Measurements from ENCODE around the gene PIGU. TPM values are rescaled to one million over a fixed set of nuclear protein-coding genes. Genes with fewer than 3 reads are reported as not detected.
A peak's percentile ranks its signal among the peaks of the same experiment; 100 is the strongest.

Gene PIGU
- total RNA-seq, 5 donors from 2014 or later (not counting 1 experiment from before 2014, with no cell fraction given): 8.6 to 17.1 (median 13.6) TPM

GRCh38 chr20:34709044-34709830 is 32.3 kb upstream of the PIGU start:
- no peaks in the 10 kb centered on the region for H3K27me3 Mint-ChIP-seq

DNA sequence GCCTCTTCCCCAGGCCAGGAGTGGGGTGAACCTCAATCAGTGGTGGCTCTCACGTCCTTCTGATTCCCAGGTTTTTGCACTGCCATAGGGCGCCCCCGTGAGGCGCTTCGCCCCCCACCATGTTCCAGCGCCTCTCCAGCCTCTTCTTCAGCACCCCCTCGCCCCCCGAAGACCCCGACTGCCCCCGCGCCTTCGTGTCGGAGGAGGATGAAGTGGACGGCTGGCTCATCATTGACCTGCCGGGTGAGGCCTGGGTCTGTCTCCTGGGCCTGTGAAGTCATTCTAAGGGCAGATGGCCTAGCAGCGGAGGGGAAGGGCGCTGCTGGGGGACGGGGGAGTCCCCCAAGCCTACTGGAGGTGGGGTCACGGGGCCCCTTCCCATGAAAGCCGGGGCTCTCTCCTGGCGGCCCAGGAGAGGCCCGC is 31.7 kb upstream of the PIGU start:
- Mint-ChIP-seq H3K4me3 (peak overlapping the region; percentile 73 to 85 (median 84)), H3K27ac (peak overlapping the region in 1 of 2 donors; percentile 72), H3K4me1 (peaks cover 24 to 37% (median 27%) of the 10 kb centered on the region in 3 donors), H3K36me3 (peaks cover 3% of the 10 kb centered on the region), H3K9me3 (no peaks in the 10 kb centered on the region), H3K27me3 (no peaks in the 10 kb centered on the region)
- Histone ChIP-seq H3K27me3 (replicated peaks in 1 of 2; ENCODE audit: control insufficient read depth in 2 of 2, extremely low read depth in 1 of 2, insufficient read depth in 2 of 2, low read length in 1 of 2) (peaks cover 0 to 6% of the 10 kb centered on the region in 2 experiments), H3K4me3 (ENCODE audit: control insufficient read depth in 1 of 2, extremely low read depth in 1 of 2, low read length in 1 of 2) (peak overlapping the region; percentile 83 to 91), H3K27ac (ENCODE audit: low read length) (peak overlapping the region; percentile 76), H3K9me3 (no peaks in the 10 kb centered on the region), H3K4me1 (ENCODE audit: control insufficient read depth in 1 of 2, extremely low read depth in 1 of 2, insufficient read depth in 2 of 2, low read length in 2 of 2) (peaks cover 3 to 31% of the 10 kb centered on the region in 2 experiments), H3K36me3 (ENCODE audit: control insufficient read depth in 2 of 2, extremely low read depth in 1 of 2, insufficient read depth in 1 of 2, low read length in 1 of 2) (no peaks in the 10 kb centered on the region)
- 8% methylated on average over 7 of the region's 22 CpGs for WGBS (ENCODE audit: insufficient coverage)
- POLR2A ChIA-PET: interaction anchor here (0.5 to 1.2 kb wide), 5 partner anchors 11 to 241 kb away, joined by 3 to 6 read pairs (median 3); partner anchors contain the start of gene MAP1LC3A (in 1 of the 2)
- CTCF ChIA-PET: interaction anchor here (0.7 to 1.3 kb wide), 7 partner anchors 32 to 177 kb away, joined by 3 read pairs; partner anchors contain the start of gene PIGU (in 1 of the 2)
- ATAC-seq (replicated peaks in 1 of 4): peak; percentile 7 to 24 (median 13)
- DNase-seq: peak in 34 of 35 experiments; percentile 11 to 71 (median 47)

More at GRCh38 chr20:34709044-34709830, 32.3 kb upstream of the PIGU start:
- peaks cover 3 to 28% of the 10 kb centered on the region in 2 experiments for H3K4me1 ChIP-seq (ENCODE audit: control insufficient read depth in 1 of 2, extremely low read depth in 1 of 2, insufficient read depth in 2 of 2, low read length in 2 of 2)
- Mint-ChIP-seq H3K36me3 (peaks cover 4% of the 10 kb centered on the region), H3K4me3 (peak overlapping the region; percentile 84 to 86 (median 85)), H3K27ac (peak overlapping the region; percentile 64 to 78), H3K9me3 (no peaks in the 10 kb centered on the region), H3K4me1 (peaks cover 24 to 36% (median 25%) of the 10 kb centered on the region in 3 donors)
- WGBS (ENCODE audit: insufficient coverage): under 1% methylated on average over 43 of the region's 64 CpGs
- peaks cover 0 to 3% of the 10 kb centered on the region in 2 experiments for H3K27me3 ChIP-seq (replicated peaks in 1 of 2; ENCODE audit: control insufficient read depth in 2 of 2, extremely low read depth in 1 of 2, insufficient read depth in 2 of 2, low read length in 1 of 2)
- no peaks in the 10 kb centered on the region for H3K9me3 ChIP-seq
- H3K36me3 ChIP-seq (ENCODE audit: control insufficient read depth in 2 of 2, extremely low read depth in 1 of 2, insufficient read depth in 1 of 2, low read length in 1 of 2): peaks cover 0 to 2% of the 10 kb centered on the region in 2 donors
- H3K27ac ChIP-seq (ENCODE audit: low read length): peak overlapping the region; percentile 76
- DNase-seq (peak; percentile 61 to 85 (median 71)), ATAC-seq (replicated peaks in 1 of 4) (peak; percentile 64 to 68 (median 67))
- POLR2A ChIA-PET: interaction anchor here in 1 of 2 donors (0.6 kb wide), 1 partner anchor 19 kb away, joined by 3 read pairs; no protein-coding TSS in a partner anchor
- CTCF ChIA-PET: interaction anchor here in 1 of 2 donors (1.1 to 1.2 kb wide), 3 partner anchors 164 to 172 kb away, joined by 3 read pairs; no protein-coding TSS in a partner anchor
- H3K4me3 ChIP-seq (ENCODE audit: control insufficient read depth in 1 of 2, extremely low read depth in 1 of 2, low read length in 1 of 2): peak overlapping the region; percentile 83 to 91

DNA sequence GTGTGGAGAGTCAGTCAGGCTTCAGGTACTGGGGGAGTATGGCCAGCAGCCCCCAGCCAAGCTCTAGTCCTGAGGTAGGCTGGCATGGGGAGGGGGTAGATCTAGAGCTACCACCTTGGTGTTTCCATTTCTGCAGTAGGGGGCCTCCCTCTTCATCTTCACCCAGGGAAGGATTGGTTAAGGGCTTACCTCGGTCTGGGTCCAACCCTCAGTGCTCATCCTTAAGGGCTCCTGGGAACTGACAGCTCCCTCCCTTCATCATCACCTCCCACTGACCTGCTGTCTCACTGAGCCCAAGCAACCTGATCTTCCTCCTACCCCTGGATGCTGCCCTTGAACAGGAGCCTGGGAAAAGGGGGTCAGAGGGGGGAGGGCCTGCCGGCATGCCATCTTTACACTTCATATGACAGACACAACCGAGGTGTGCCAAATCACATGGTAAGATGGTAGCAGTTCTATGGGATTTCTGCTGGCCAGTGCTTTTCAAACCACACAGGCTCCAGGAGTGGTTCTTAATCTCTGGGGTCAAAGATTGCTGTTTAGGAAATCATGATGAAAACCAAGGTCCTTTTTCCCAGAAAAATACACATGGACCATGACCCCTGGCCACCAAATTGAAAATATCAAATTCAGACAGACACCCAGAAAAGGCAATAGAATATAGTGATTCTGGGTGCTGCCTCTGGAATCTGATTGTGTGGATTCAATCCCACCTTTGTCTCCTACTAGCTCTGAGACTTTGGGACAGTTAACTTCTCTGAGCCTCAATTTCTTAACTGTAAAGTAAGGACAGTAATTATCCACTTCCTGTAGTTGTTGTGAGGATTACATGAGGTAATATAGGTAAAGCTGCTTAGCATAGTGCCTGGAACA is 30.3 kb upstream of the PIGU start:
- H3K4me1 ChIP-seq (ENCODE audit: control insufficient read depth in 1 of 2, extremely low read depth in 1 of 2, insufficient read depth in 2 of 2, low read length in 2 of 2): peaks cover 3 to 40% of the 10 kb centered on the region in 2 experiments
- H3K36me3 ChIP-seq (ENCODE audit: control insufficient read depth in 2 of 2, extremely low read depth in 1 of 2, insufficient read depth in 1 of 2, low read length in 1 of 2): no peaks in the 10 kb centered on the region
- ATAC-seq (replicated peaks in 1 of 4): no peak
- H3K27me3 ChIP-seq (replicated peaks in 1 of 2; ENCODE audit: control insufficient read depth in 2 of 2, extremely low read depth in 1 of 2, insufficient read depth in 2 of 2, low read length in 1 of 2): peaks cover 0 to 16% of the 10 kb centered on the region in 2 experiments
- H3K27ac Mint-ChIP-seq: peak overlapping the region in 1 of 2 donors; percentile 36
- H3K9me3 ChIP-seq: no peaks in the 10 kb centered on the region
- CTCF ChIA-PET: interaction anchor here in 1 of 2 donors (1.1 to 1.3 kb wide), 2 partner anchors 169 to 192 kb away, joined by 3 read pairs; no protein-coding TSS in a partner anchor
- no CpG with 5 or more reads among the region's 3 CpGs for WGBS (ENCODE audit: insufficient coverage)
- peaks cover 26 to 39% (median 34%) of the 10 kb centered on the region in 3 donors for H3K4me1 Mint-ChIP-seq
- H3K4me3 ChIP-seq (ENCODE audit: control insufficient read depth in 1 of 2, extremely low read depth in 1 of 2, low read length in 1 of 2): no peak overlapping the region
- no peak for DNase-seq
- H3K4me3 Mint-ChIP-seq: no peak overlapping the region
- POLR2A ChIA-PET: interaction anchor here (0.6 to 1.3 kb wide), 5 partner anchors 10 to 149 kb away, joined by 3 to 8 read pairs (median 5); partner anchors contain the start of gene MAP1LC3A (in 1 of the 2)
- no peaks in the 10 kb centered on the region for H3K36me3 Mint-ChIP-seq
- no peaks in the 10 kb centered on the region for H3K9me3 Mint-ChIP-seq
- H3K27ac ChIP-seq (ENCODE audit: low read length): no peak overlapping the region
- peaks cover 0 to 2% of the 10 kb centered on the region in 2 donors for H3K27me3 Mint-ChIP-seq

GRCh38 chr20:34706302-34706875 is 29.5 kb upstream of the PIGU start:
- peak overlapping the region in 1 of 2 donors; percentile 1 for H3K27ac Mint-ChIP-seq
- H3K9me3 Mint-ChIP-seq: no peaks in the 10 kb centered on the region
- ATAC-seq (replicated peaks in 1 of 4): no peak
- no peak overlapping the region for H3K27ac ChIP-seq (ENCODE audit: low read length)
- no peaks in the 10 kb centered on the region for H3K9me3 ChIP-seq
- no peaks in the 10 kb centered on the region for H3K36me3 Mint-ChIP-seq
- H3K27me3 Mint-ChIP-seq: peaks cover 5 to 6% of the 10 kb centered on the region in 2 donors
- CTCF ChIA-PET: no interaction called here
- peak overlapping the region in 1 of 3 donors; percentile 2 for H3K4me3 Mint-ChIP-seq
- peaks cover 0 to 22% of the 10 kb centered on the region in 2 experiments for H3K27me3 ChIP-seq (replicated peaks in 1 of 2; ENCODE audit: control insufficient read depth in 2 of 2, extremely low read depth in 1 of 2, insufficient read depth in 2 of 2, low read length in 1 of 2)
- POLR2A ChIA-PET: interaction anchor here in 1 of 2 donors (0.6 kb wide), 1 partner anchor 1091 kb away, joined by 5 read pairs; no protein-coding TSS in a partner anchor
- H3K4me1 Mint-ChIP-seq: peaks cover 26 to 39% (median 34%) of the 10 kb centered on the region in 3 donors
- WGBS (ENCODE audit: insufficient coverage): no CpG with 5 or more reads among the region's 1 CpG
- no peaks in the 10 kb centered on the region for H3K36me3 ChIP-seq (ENCODE audit: control insufficient read depth in 2 of 2, extremely low read depth in 1 of 2, insufficient read depth in 1 of 2, low read length in 1 of 2)
- H3K4me1 ChIP-seq (ENCODE audit: control insufficient read depth in 1 of 2, extremely low read depth in 1 of 2, insufficient read depth in 2 of 2, low read length in 2 of 2): peaks cover 3 to 40% of the 10 kb centered on the region in 2 experiments
- H3K4me3 ChIP-seq (ENCODE audit: control insufficient read depth in 1 of 2, extremely low read depth in 1 of 2, low read length in 1 of 2): no peak overlapping the region
- DNase-seq: no peak

DNA sequence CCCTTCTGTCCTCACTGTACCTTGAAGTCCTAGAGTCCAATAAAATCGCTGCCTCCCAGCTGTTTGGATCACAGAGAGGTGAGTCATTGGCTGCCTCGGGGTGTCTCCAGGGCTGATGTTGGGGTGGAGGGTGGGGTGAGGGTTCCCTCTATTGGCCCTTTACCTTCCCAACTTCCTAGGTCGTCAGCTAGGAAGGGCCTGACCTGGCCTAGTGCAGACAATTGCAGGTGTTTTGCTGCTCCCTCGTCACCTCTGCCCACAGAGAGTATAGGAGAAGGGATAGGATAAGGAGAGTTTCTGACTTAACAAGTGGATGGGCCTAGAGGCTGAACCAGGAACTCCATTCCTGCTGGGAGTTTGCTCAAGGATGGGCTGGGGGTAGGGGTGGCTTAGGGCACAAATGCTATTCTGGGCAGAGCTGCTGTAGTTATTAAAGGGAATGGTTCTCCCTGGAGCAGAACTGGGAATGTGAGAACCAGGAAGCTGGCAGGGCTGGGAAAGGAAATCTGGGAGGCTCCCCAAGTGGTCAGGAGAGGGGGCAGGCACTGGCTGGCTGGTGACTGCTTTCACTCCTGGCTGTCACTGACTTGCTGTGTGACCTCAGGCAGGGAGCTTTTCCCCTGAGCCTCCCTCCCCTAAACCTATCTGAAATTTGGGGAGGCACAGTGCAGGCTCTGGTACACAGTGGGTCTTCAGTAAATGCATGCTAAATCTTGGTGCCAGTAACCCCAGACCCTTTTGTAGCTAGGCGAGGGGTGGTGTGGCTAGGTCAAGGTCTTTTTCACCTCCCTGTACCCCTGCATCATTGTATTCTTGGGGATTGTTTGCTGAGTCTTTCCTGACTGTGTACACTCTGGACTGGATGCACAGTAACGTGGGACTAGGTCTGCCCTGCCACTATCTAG is 28.8 kb upstream of the PIGU start:
- peaks cover 24 to 37% (median 31%) of the 10 kb centered on the region in 3 donors for H3K4me1 Mint-ChIP-seq
- no peak overlapping the region for H3K4me3 ChIP-seq (ENCODE audit: control insufficient read depth in 1 of 2, extremely low read depth in 1 of 2, low read length in 1 of 2)
- DNase-seq (peak in 2 of 35 experiments; percentile 10 to 30), ATAC-seq (replicated peaks in 1 of 4) (no peak)
- peak overlapping the region; percentile 82 to 86 (median 85) for H3K4me3 Mint-ChIP-seq
- ChIA-PET CTCF (no interaction called here), POLR2A (interaction anchor here (0.6 to 2.6 kb wide), 2 partner anchors 29 to 1092 kb away, joined by 5 to 16 read pairs; partner anchors contain the start of gene PIGU (in 1 of the 2))
- no peaks in the 10 kb centered on the region for H3K9me3 Mint-ChIP-seq
- H3K27me3 ChIP-seq (replicated peaks in 1 of 2; ENCODE audit: control insufficient read depth in 2 of 2, extremely low read depth in 1 of 2, insufficient read depth in 2 of 2, low read length in 1 of 2): peaks cover 0 to 22% of the 10 kb centered on the region in 2 experiments
- H3K9me3 ChIP-seq: no peaks in the 10 kb centered on the region
- peaks cover 3 to 40% of the 10 kb centered on the region in 2 experiments for H3K4me1 ChIP-seq (ENCODE audit: control insufficient read depth in 1 of 2, extremely low read depth in 1 of 2, insufficient read depth in 2 of 2, low read length in 2 of 2)
- H3K27me3 Mint-ChIP-seq: peaks cover 5 to 6% of the 10 kb centered on the region in 2 donors
- H3K36me3 ChIP-seq (ENCODE audit: control insufficient read depth in 2 of 2, extremely low read depth in 1 of 2, insufficient read depth in 1 of 2, low read length in 1 of 2): no peaks in the 10 kb centered on the region
- no CpG with 5 or more reads among the region's 6 CpGs for WGBS (ENCODE audit: insufficient coverage)
- no peaks in the 10 kb centered on the region for H3K36me3 Mint-ChIP-seq
- peak overlapping the region; percentile 73 for H3K27ac ChIP-seq (ENCODE audit: low read length)
- peak overlapping the region; percentile 86 to 91 for H3K27ac Mint-ChIP-seq

Data from T-cell (primary cell).